ENCODE data around the gene TARDBP.
"Not testable (repeated sequence)": the region's sequence is repeated elsewhere in the genome, so short reads cannot be mapped to it uniquely, and the experiment has no call there.

The TARDBP gene

GRCh38 chr1:11013160-11013531, 692 bp downstream of the TARDBP start:
- Histone ChIP-seq H3K4me3 (replicated peaks; ENCODE audit: low read depth, low read length) (peak overlapping the region; percentile 96), H3K36me3 (ENCODE audit: control insufficient read depth, insufficient read depth, low read length) (peaks cover 9% of the 10 kb centered on the region), H3K27me3 (replicated peaks; ENCODE audit: control insufficient read depth, insufficient read depth, low read length) (no peaks in the 10 kb centered on the region)
- TF ChIP-seq CTCF (IDR thresholded peaks at IDR 0.05; ENCODE audit: insufficient read depth, low read length, poor library complexity, severe bottlenecking): no peak
- DNase-seq (ENCODE audit: extremely low read depth, insufficient read length): no peak

GRCh38 chr1:11019358-11019757, 6.9 kb downstream of the TARDBP start:
- H3K4me3 ChIP-seq (replicated peaks; ENCODE audit: low read depth, low read length); H3K27me3 ChIP-seq (replicated peaks; ENCODE audit: control insufficient read depth, insufficient read depth, low read length); DNase-seq (ENCODE audit: extremely low read depth, insufficient read length): not testable (repeated sequence)
- peaks cover 27% of the 10 kb centered on the region for H3K36me3 ChIP-seq (ENCODE audit: control insufficient read depth, insufficient read depth, low read length)

- DNase-seq (ENCODE audit: extremely low read depth, insufficient read length): no peak
- no peak overlapping the region for H3K4me3 ChIP-seq (replicated peaks; ENCODE audit: low read depth, low read length)
- peaks cover 24% of the 10 kb centered on the region for H3K36me3 ChIP-seq (ENCODE audit: control insufficient read depth, insufficient read depth, low read length)
- TF ChIP-seq CTCF (IDR thresholded peaks at IDR 0.05; ENCODE audit: insufficient read depth, low read length, poor library complexity, severe bottlenecking): no peak
- no peaks in the 10 kb centered on the region for H3K27me3 ChIP-seq (replicated peaks; ENCODE audit: control insufficient read depth, insufficient read depth, low read length)
These were observed 7.5 kb downstream of the TARDBP start for GRCh38 chr1:11019971-11020370.

GRCh38 chr1:11023201-11023600, 10.7 kb downstream of the TARDBP start:
- DNase-seq (ENCODE audit: extremely low read depth, insufficient read length): no peak
- no peak overlapping the region for H3K4me3 ChIP-seq (replicated peaks; ENCODE audit: low read depth, low read length)
- no peaks in the 10 kb centered on the region for H3K27me3 ChIP-seq (replicated peaks; ENCODE audit: control insufficient read depth, insufficient read depth, low read length)
- H3K36me3 ChIP-seq (ENCODE audit: control insufficient read depth, insufficient read depth, low read length): peaks cover 30% of the 10 kb centered on the region
- TF ChIP-seq CTCF (IDR thresholded peaks at IDR 0.05; ENCODE audit: insufficient read depth, low read length, poor library complexity, severe bottlenecking): no peak

GRCh38 chr1:11024154-11024873, 11.9 kb downstream of the TARDBP start:
- TF ChIP-seq CTCF (IDR thresholded peaks at IDR 0.05; ENCODE audit: insufficient read depth, low read length, poor library complexity, severe bottlenecking): no peak
- H3K36me3 ChIP-seq (ENCODE audit: control insufficient read depth, insufficient read depth, low read length): peaks cover 25% of the 10 kb centered on the region
- no peak for DNase-seq (ENCODE audit: extremely low read depth, insufficient read length)

GRCh38 chr1:11024874-11025203, 12.4 kb downstream of the TARDBP start:
- H3K4me3 ChIP-seq (replicated peaks; ENCODE audit: low read depth, low read length): no peak overlapping the region
- no peaks in the 10 kb centered on the region for H3K27me3 ChIP-seq (replicated peaks; ENCODE audit: control insufficient read depth, insufficient read depth, low read length)
- no peak for TF ChIP-seq CTCF (IDR thresholded peaks at IDR 0.05; ENCODE audit: insufficient read depth, low read length, poor library complexity, severe bottlenecking)
- H3K36me3 ChIP-seq (ENCODE audit: control insufficient read depth, insufficient read depth, low read length): peaks cover 22% of the 10 kb centered on the region
- no peak for DNase-seq (ENCODE audit: extremely low read depth, insufficient read length)

More at GRCh38 chr1:11024154-11024873, 11.9 kb downstream of the TARDBP start:
- H3K27me3 ChIP-seq (replicated peaks; ENCODE audit: control insufficient read depth, insufficient read depth, low read length): no peaks in the 10 kb centered on the region
- no peak overlapping the region for H3K4me3 ChIP-seq (replicated peaks; ENCODE audit: low read depth, low read length)
